HT1080 (cell line): ENCODE measurements around the gene SWAP70. TPM values are rescaled to one million over a fixed set of nuclear protein-coding genes. Genes with fewer than 3 reads are reported as not detected.
A peak's percentile ranks its signal among the peaks of the same experiment; 100 is the strongest.
"Not testable (repeated sequence)": the region's sequence is repeated elsewhere in the genome, so short reads cannot be mapped to it uniquely, and the experiment has no call there.

Experiments used
- DNase-seq: peaks from one replicate; pipeline ENCODE4 v3.0.0-alpha.2; 2015; ENCODE audit warnings: low read depth
- total RNA-seq: library from RNA; depleted of rRNA; stranded (reverse); fragments of >200 nt; shearing (Covaris generic); gene quantifications from 2 replicates; pipeline ENCODE4 v1.2.3, GENCODE V29; 2014

Gene SWAP70
- total RNA-seq, 1 experiment from 2014 or later: 20.4 TPM

DNA sequence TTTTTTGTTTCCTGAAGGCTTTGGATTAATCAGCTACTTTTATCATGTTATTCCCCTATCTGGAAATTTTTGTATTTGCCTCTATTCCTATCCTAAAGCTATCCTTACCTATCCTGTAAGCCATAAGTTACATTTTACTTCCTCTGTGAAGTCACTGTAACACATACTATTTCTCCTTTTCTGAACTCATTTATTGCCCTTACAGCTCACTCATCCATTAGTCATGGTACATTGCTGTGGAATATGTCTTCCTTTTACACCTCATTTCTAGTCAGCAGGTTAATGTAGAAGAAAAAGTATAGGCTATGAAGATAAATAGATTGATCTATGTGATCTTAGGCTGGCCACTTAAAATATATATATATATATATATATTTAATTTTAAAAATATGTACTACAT lies 28.0 kb downstream of the SWAP70 start:
- peak; percentile 83 for DNase-seq

DNA sequence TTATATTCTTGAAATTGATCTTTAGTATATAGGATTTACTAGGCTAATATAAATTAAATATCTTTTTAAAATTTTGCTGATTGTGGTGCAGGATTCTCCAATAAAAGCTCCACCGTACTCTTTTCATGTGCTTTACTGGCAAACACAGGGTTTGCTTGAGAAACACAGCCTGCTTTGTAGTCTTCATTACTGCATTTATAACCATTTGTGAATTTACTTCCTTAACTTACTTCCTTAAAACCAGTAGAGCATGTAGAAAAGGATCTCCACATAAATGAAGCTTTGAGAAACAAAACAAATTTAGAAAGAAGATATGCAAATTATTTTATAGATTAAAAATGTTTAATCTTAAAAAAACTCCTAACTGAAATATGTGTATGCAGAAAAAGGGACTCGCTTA lies 28.8 kb downstream of the SWAP70 start:
- DNase-seq: no peak

DNA sequence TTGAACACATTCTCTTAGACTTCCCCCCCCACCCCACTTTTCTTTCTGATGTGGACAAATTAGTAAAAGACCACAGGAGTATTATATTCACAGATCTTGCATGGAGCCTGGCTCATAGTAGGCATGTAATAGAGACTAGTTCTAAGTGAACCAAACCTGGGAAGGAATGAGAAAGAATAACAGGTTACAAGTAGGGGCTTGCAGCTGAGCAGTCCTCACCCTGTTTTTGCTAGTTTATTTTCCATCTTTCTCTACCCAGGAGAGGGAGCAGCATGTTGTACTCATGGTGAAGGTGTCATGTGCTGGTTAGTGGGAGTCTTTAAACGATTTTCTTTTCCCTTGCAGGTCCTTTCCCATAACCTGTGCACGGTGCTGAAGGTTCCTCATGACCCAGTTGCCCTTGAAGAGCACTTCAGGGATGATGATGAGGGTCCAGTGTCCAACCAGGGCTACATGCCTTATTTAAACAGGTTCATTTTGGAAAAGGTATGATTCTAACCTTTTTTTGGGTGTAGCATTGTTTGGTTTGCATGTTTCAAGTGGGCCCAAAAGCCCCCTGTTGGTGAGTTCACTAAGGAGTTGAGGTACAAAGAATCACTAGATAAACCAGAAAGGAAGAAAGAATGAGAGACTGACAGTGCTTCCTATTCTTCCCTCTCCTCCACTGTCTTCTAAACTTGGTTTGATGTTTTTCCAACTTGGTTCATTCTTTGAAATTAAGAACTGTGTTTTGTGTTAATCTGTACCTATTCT lies 30.1 kb downstream of the SWAP70 start:
- no peak for DNase-seq

DNA sequence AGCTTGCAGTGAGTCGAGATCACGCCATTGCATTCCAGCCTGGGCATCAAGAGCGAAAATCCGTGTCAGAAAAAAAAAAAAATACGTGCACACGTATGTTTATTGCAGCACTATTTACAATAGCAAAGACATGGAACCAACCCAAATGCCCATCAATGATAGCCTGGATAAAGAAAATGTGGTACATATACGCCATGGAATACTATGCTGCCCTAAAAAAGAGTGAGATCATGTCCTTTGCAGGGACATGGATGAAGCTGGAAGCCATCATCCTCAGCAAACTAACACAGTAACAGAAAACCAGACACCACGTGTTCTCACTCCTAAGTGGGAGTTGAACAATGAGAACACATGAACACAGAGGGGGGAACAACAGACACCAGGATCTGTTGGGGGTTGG lies 31.4 kb downstream of the SWAP70 start:
- not testable (repeated sequence) for DNase-seq

DNA sequence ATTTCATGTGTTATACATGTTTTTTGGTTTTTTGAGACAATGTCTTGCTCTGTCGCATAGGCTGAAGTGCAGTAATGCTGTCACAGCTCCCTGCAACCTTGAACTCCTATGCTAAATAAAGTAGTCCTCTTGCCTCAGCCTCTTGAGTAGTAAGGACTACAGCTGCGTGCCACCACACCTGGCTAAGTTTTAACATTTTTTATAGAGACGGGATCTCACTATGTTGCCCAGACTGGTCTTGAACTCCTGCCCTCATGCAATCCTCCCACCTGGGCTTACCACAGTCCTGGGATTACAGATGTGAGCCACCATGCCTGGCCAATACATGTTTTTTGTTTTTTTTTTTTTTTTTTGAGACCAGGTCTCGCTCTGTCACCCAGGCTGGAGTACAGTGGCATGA lies 33.9 kb downstream of the SWAP70 start:
- DNase-seq: no peak

DNA sequence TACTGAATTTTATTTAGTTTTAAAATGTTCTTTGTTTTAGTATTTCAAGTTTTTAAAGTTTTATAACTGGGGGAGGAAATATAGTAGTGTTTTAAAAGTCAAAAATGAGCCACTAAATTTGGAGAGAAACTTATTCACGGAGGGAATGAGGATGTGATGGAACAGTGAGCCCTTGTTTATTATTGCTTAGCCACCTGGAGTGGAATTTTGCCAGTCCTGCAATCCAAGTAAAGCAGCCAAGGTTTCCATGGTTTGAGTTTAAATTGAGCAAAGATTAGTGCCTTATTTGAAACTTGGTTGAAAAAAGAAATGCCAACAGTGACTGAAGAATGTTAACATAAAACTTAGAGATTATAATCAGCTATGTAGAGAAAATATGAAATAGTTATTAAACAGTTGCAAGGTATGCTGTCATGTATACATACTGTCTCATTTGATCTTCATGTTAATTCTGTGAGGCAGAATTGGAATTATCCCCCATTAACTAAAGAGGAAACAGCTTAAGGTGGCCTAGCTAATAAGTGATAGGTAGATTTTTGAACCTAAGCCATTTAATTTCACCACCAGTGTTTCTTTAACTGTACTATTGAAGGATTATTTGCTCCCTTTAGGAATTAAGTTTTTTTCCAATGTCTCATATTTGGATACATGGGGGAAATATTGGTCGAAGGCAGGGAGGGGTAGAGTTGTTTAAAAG lies 36.4 kb downstream of the SWAP70 start:
- DNase-seq: no peak

DNA sequence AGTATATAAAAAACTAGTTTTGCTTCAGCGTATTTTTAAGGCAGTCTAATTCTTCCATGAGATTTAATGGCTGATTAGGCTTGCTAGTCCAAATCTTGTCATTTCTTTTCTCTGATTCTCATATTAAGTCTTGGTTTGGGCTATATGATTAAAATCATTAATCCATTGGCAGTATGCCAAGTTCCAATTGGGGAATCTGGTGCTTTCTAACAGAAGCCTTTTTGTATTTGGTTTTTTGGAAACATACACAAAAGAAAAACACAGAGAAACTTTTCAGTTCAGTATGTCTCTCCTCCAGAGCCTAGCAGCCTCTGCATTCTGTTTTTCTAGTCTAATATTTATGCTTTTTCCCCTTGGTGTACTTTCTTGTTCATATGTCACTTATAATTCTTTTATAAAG lies 37.9 kb downstream of the SWAP70 start:
- no peak for DNase-seq

DNA sequence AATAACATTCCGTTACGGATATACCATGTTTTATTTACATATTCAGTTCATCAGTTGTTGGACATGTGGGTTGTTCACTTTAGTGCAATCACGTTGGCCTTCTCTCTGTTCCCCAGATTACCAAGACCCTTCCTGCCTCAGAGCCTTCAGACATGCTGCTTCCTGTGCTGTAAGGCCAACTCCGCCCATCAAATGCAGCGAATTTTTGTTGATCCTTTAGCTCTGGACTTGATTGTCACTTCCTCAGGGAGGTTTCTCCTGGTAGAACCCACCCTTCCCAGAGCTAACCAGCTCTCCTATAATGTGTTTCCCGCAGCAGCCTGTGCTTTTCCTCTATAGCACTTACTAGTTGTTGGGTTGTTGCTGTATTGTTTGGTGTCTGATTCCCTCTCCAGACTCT lies 39.4 kb downstream of the SWAP70 start:
- no peak for DNase-seq

DNA sequence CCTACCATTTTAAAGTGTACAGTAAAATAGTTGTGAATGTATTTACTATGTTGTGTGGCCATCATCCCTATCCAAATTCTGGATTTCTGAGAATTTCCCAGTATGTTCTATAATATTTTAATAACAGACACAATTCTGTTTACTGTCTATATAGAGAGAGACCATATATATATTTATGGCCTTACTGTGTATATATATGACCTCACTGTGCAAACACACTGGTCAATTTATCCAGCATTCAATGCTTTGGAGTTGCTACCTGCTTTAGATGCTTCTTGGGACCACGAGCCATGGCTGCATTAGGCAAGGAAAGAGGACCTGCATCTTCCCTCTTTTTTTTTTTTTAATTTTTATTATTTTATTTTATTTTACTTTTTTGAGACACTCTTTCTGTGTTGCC lies 40.2 kb downstream of the SWAP70 start:
- no peak for DNase-seq

DNA sequence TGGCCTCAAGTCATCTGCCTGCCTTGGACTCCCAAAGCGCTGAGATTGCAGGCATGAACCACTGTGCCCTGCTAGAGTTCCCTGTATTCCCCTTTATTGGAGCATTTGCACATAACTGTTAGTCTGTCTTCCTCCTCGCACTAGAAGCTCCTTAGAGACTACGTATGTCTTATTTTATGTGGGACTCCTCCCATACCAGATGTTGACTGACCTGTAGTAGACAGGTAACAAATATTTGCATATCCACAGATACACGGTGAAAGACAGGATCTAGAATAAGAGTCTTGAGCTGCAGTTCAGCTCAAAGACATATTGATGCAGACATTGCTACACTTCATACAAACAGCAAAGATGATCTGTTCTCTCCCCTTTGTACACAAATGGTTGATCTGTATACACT lies 40.7 kb downstream of the SWAP70 start:
- DNase-seq: no peak

DNA sequence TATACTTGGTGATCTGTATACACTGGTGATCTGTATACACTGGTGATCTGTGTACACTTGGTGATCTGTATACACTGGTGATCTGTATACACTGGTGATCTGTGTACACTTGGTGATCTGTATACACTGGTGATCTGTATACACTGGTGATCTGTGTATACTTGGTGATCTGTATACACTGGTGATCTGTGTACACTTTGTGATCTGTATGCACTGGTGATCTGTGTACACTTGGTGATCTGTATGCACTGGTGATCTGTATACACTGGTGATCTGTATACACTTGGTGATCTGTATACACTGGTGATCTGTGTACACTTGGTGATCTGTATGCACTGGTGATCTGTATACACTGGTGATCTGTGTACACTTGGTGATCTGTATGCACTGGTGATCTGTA lies 41.5 kb downstream of the SWAP70 start:
- DNase-seq: not testable (repeated sequence)

DNA sequence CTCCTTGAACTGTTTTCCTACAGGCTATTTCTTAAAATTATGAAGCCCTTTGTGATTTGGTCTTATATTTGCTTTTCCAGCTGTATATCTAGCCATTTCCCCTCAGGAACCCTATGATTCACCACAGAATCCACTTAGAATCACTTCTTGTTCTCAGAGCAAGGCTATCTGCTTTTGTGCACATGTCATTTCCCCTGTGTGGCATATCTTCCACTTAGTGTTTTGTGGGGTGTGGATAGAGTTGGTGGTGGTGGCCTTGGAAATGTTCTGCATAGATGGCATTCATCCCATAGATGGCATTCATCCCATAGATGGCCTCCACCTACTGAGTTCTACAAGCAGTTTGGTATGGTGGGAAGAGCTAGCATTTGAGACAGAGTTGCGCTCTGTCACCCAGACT lies 44.7 kb downstream of the SWAP70 start:
- peak; percentile 41 for DNase-seq

DNA sequence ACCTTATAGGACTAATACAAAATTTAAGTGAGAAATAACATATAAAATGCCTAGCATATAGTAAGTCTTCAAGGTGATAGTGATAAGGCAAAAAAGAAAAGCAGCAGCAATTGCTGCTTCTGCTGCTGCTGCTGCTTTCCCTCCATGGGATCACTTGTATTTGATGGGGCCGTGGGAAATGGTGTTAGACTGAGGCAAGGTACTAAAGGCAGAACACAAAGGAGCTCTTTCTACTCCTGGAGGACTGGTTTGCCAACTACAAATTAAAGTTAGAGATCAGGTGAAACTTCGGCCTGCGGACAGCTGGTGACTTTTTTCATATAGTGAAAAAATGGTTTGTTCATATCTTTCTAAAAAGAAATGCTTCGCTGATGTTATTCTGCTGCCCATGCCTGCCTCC lies 46.3 kb downstream of the SWAP70 start:
- DNase-seq: no peak

DNA sequence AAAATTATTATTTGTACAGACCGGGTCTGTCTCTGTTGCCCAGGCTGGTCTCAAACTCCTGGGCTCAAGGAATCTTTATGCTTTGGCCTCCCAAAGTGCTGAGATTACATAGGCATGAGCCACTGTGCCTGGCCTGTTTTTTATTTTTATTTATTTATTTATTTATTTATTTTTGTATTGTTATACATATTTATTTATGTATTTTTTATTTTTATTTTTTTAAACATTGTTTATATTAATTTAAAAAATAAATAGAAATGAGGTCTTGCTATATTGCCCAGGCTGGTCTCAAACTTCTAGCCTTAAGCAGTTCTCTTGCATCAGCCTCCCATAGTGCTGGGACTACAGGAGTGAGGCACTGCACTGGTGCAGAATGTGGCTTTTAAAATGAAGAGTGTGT lies 47.0 kb downstream of the SWAP70 start:
- no peak for DNase-seq

DNA sequence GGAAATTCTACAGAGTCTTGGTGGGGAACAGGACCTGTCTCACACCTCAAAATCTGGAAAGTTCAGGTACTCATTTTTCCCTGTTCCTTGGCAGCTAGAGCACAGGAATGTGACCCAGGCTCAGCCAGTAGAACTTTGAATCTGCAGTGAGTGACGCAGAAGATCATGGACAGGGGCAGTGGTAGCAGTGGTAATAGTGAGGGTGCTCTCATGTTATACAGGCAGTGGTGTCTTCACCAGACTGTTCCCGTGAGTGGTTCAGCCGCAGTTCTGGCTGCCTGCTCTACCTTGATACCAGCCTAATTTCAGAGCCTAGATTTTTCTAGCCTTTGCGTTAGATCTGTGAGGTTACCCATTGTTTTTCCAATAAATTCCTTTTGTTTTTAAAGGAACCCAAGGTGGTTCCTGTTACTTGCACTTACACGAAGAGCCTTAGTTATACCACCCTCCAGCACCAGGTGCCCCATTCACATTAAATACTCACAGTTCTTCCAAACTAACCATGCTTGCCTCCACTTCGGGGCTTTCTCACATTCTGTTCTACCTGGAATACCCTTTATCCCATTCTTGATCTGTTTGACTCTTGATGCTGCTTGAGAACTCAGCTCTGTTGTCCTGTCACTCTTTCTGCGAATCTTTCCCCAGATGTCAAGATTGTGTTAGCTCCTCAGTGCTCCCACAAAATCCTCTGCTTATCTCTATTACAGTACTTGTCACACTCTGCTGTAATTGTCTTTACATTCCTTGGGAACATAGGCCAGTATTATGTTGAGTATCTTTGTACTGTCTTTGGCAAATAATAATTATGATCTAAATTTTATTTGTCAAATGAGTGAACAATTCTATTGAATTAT lies 47.8 kb downstream of the SWAP70 start:
- DNase-seq: no peak

DNA sequence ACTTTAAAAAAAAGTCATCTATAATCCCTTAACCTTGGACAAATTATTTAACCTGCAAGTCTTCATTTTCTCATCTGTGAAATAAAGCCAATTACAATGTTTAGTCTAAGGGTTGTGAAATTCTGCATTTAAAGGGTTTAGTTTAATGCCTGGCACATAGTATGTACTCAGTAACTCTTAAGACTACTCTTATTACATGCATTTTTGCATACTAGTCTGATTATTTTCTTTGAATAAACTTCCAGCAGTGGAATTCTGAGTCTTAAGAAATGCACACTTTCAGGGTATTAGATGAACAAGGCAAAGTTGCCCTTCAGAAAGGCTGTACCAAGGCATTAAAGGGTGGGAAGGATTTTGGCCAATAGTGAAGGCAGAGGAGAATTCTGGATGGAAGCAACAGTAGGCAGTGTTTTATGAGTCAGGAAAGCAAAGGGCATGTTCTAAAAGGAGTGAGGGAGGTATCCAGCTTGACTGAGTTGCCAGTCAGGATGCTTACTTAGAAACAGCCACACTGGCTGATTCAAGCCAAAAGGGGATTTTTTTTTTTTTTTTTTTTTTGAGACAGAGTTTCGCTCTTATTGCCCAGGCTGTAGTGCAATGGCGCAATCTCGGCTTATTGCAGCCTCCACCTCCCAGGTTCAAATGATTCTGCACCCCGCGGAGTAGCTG lies 50.5 kb downstream of the SWAP70 start:
- no peak for DNase-seq

DNA sequence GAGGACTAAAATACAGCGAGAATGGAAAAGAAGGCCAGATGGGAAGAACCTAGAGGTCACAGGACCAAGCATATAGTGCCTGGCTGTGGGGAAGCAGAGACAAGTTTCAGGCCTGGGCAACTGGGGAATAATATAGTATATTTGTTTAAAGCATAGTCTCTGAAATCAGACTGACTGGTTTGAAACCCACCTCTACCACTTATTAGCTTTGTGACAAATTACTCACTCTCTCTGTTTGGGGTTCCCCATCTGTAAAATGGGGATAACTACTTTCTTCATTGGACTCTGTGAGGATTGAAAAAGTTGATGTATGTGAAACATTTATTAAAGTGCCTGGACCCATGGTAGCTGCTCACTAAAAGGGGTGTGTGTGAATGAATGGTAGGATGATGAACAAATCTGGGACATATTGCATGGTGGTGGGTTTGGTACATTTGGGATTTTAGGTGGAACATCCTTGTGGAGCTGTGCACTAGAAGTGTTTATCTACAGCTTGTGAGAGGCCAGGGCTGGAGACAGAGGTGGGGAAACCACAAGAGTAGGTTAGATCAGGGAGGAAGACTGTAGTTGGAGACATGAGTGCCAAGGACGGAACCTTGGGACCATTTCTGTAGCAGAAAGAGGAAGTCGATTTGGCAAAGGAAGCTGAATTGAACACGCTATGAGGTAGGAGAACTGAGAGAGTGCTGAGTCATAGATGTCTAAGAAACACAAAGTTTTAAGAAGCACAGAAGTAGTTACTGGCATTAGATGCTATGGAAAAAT lies 52.6 kb downstream of the SWAP70 start:
- DNase-seq: peak; percentile 78

DNA sequence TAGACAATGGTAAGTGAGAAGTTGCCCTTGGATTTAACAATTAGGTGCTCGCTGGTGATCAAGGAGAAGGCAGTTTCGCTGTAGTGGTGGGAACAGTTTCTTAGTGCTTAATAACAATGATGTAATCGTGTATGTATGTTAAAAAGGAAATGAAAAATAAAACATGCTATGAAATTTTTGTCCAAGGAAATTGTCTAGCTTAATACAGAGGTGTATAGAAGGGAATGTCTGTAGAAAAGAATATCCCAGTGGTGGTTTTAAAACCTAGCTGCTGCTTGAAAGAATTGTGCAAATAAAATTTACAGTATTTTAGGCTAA lies 53.1 kb downstream of the SWAP70 start:
- no peak for DNase-seq

DNA sequence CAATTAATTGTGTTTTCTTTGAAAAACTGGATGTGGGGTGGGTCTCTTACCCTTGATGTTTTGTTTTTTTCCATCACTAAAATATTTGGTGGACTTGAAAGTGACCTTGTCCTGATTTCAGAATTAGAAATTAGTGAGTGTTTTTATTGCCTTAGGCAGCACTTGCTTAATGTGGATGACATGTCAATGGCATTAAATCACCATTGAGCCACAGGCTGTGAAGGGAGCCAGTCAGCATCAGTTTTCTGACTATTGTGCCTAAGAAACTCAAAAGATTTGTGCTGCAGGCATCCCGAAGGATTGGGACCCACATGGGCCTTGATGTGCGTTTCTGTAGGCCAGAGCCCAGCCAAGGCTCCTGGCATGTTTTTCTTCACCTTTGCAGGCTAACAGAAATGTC lies 53.8 kb downstream of the SWAP70 start:
- DNase-seq: no peak

DNA sequence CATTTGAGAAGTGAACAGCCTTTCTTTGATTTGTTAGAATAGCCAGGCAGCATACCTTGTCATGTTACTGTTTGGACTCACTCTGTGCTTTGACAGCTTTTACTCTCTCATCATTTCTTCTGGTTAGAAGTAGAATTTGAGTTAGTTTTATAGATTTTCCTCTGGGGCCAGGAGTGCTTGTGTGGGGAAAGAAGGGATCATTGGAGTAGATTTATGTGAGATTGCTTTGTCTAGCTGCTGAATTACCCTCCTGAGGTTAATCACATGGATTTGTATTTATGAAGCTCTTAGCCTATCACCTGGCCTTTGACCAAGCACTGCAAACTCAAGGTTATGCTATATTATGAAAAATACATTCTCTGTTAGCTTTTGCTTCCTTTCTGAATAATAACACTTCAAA lies 54.3 kb downstream of the SWAP70 start:
- no peak for DNase-seq
